MM.1S (cell line): Measurements from ENCODE around the gene RASD2.

ENCODE experiments used
- DNase-seq: peaks from one replicate; pipeline ENCODE4 v3.0.0-alpha.2; 2015
- H2AFZ ChIP-seq: fragments of 300-600 bp; sonication (generic); 2 replicates; pipeline ENCODE4 v1.6.0; 2016; ENCODE audit warnings: antibody characterized with exemption, low read length
- H3F3A ChIP-seq: fragments of 300-600 bp; sonication (generic); 2 replicates; pipeline ENCODE4 v1.6.1; 2016; ENCODE audit warnings: mild to moderate bottlenecking, antibody characterized with exemption, low read length, moderate library complexity, mixed read lengths; ENCODE audit not compliant: insufficient read depth
- H3K27ac ChIP-seq: fragments of 300-600 bp; sonication (generic); 2 replicates; pipeline ENCODE4 v1.5.1; 2016; ENCODE audit warnings: mild to moderate bottlenecking, low read length
- H3K27me3 ChIP-seq: fragments of 300-600 bp; sonication (generic); replicated peaks from 2 replicates; pipeline ENCODE4 v1.6.0; 2016; ENCODE audit warnings: low read length; ENCODE audit not compliant: insufficient read depth
- H3K36me3 ChIP-seq: fragments of 300-600 bp; sonication (generic); replicated peaks from 2 replicates; pipeline ENCODE4 v1.6.1; 2016; ENCODE audit warnings: mild to moderate bottlenecking, low read length, mixed read lengths; ENCODE audit not compliant: insufficient read depth
- H3K4me1 ChIP-seq: fragments of 300-600 bp; sonication (generic); 2 replicates; pipeline ENCODE4 v1.6.1; 2016; ENCODE audit warnings: low read length, mixed read lengths
- H3K4me2 ChIP-seq: fragments of 300-600 bp; sonication (generic); 2 replicates; pipeline ENCODE4 v1.6.0; 2016; ENCODE audit warnings: low read depth, low read length
- H3K4me3 ChIP-seq: fragments of 300-600 bp; sonication (generic); 2 replicates; pipeline ENCODE4 v1.5.1; 2016; ENCODE audit warnings: low read length, mixed read lengths
- H3K79me2 ChIP-seq: fragments of 300-600 bp; sonication (generic); 2 replicates; pipeline ENCODE4 v1.6.1; 2016; ENCODE audit warnings: mixed run types, low read length, mixed read lengths
- H3K9ac ChIP-seq: fragments of 300-600 bp; sonication (generic); 2 replicates; pipeline ENCODE4 v1.6.1; 2016; ENCODE audit warnings: low read length, mixed read lengths
- H3K9me2 ChIP-seq: fragments of 300-600 bp; sonication (generic); replicated peaks from 2 replicates; pipeline ENCODE4 v1.6.1; 2016; ENCODE audit warnings: mild to moderate bottlenecking, low read length, mixed read lengths; ENCODE audit not compliant: insufficient read depth
- H3K9me3 ChIP-seq: fragments of 300-600 bp; sonication (generic); replicated peaks from 2 replicates; pipeline ENCODE4 v1.6.1; 2016; ENCODE audit warnings: mild to moderate bottlenecking, low read length, mixed read lengths; ENCODE audit not compliant: insufficient read depth
- H4K20me1 ChIP-seq: fragments of 300-600 bp; sonication (generic); 2 replicates; pipeline ENCODE4 v1.6.1; 2016; ENCODE audit warnings: mild to moderate bottlenecking, low read length, moderate library complexity, mixed read lengths; ENCODE audit not compliant: insufficient read depth
- EZH2 ChIP-seq: fragments of 300-600 bp; sonication (generic); optimal IDR thresholded peaks from 2 replicates; pipeline ENCODE3; 2017; ENCODE audit warnings: low read depth, mild to moderate bottlenecking, antibody characterized with exemption, low read length, mixed read lengths
- EZH2phosphoT487 ChIP-seq: fragments of 300-600 bp; sonication (generic); IDR thresholded peaks from 2 replicates; pipeline ENCODE4 v1.6.1; 2018; ENCODE audit warnings: antibody characterized with exemption, low read length
- TF ChIP-seq, protein P1 (sequence below): fragments of 300-600 bp; sonication (generic); IDR thresholded peaks from 2 replicates; pipeline ENCODE4 v1.5.1; 2016; ENCODE audit warnings: antibody characterized with exemption, low read length, mixed read lengths

The RASD2 gene

GRCh38 chr22:35581023-35581413 lies 40.4 kb downstream of the RASD2 start:
- Histone ChIP-seq H3K27ac (no peak overlapping the region), H3K79me2 (no peaks in the 10 kb centered on the region), H2AFZ (no peak overlapping the region), H3K4me3 (no peak overlapping the region), H3K36me3 (no peaks in the 10 kb centered on the region), H3K9me3 (no peaks in the 10 kb centered on the region), H4K20me1 (no peaks in the 10 kb centered on the region), H3K9ac (no peak overlapping the region), H3K4me1 (no peaks in the 10 kb centered on the region), H3K4me2 (no peak overlapping the region), H3K27me3 (no peaks in the 10 kb centered on the region), H3F3A (no peaks in the 10 kb centered on the region), H3K9me2 (no peaks in the 10 kb centered on the region)
- TF ChIP-seq EZH2 = no peak
- no peak for TF ChIP-seq EZH2phosphoT487
- TF ChIP-seq, protein P1, sequence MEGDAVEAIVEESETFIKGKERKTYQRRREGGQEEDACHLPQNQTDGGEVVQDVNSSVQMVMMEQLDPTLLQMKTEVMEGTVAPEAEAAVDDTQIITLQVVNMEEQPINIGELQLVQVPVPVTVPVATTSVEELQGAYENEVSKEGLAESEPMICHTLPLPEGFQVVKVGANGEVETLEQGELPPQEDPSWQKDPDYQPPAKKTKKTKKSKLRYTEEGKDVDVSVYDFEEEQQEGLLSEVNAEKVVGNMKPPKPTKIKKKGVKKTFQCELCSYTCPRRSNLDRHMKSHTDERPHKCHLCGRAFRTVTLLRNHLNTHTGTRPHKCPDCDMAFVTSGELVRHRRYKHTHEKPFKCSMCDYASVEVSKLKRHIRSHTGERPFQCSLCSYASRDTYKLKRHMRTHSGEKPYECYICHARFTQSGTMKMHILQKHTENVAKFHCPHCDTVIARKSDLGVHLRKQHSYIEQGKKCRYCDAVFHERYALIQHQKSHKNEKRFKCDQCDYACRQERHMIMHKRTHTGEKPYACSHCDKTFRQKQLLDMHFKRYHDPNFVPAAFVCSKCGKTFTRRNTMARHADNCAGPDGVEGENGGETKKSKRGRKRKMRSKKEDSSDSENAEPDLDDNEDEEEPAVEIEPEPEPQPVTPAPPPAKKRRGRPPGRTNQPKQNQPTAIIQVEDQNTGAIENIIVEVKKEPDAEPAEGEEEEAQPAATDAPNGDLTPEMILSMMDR = no peak
- DNase-seq = no peak

GRCh38 chr22:35582218-35582860 lies 41.7 kb downstream of the RASD2 start:
- DNase-seq = no peak
- no peaks in the 10 kb centered on the region for H3F3A ChIP-seq
- no peak overlapping the region for H3K9ac ChIP-seq
- TF ChIP-seq EZH2 = no peak
- no peak for TF ChIP-seq EZH2phosphoT487
- TF ChIP-seq, protein P1 = no peak
- no peaks in the 10 kb centered on the region for H3K9me3 ChIP-seq
- H3K4me1 ChIP-seq = no peaks in the 10 kb centered on the region
- no peaks in the 10 kb centered on the region for H3K36me3 ChIP-seq
- no peaks in the 10 kb centered on the region for H3K9me2 ChIP-seq
- no peaks in the 10 kb centered on the region for H4K20me1 ChIP-seq
- H2AFZ ChIP-seq = no peak overlapping the region
- no peak overlapping the region for H3K4me2 ChIP-seq
- H3K79me2 ChIP-seq = no peaks in the 10 kb centered on the region
- no peaks in the 10 kb centered on the region for H3K27me3 ChIP-seq
- H3K27ac ChIP-seq = no peak overlapping the region
- H3K4me3 ChIP-seq = no peak overlapping the region

DNA sequence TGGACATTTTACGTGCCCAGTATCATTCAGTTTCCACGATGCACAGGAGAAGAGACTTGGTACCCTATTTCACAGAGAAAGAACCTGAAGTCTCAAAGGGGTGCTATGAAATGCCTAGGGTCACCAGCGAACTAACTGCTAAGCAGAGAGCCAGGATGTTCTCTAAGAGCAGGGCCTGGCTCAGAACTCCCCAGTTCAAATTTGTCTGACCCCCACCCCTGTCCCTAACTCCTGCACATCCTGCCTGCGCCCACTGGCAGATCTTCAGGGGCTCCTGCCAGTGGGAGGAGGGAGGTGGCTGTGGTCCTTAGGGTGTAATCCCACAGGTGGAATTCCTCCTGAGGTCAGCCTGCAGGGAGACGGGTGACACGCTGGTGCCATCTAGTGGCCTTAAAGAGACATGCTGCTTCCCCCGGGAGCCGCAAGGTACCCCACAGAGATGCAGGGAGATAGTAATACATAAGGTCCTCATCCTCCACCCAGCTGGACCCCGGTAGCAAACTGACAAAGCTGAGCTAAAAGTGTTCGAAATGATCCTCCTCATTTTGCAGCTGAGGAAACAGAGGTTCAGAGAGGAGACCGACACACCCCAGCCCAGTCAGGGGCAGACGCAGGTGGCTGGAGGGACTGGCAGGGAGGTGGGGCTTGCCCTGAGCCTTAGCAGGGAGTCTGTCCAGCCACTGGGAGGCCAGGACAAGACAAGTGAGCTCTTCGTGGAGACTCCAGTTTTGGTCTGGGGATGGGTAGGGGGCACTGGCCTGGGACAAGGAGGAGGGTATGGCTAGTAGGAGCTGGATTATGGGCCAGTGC lies 42.4 kb downstream of the RASD2 start:
- Histone ChIP-seq H3K27me3 (0 out of 2 replicates have a peak, but pooled peaks cover under 1% of the 10 kb centered on the region), H3K9ac (no peak overlapping the region), H3K4me2 (no peak overlapping the region), H4K20me1 (no peaks in the 10 kb centered on the region), H3K36me3 (no peaks in the 10 kb centered on the region), H2AFZ (no peak overlapping the region), H3K27ac (no peak overlapping the region), H3K79me2 (no peaks in the 10 kb centered on the region), H3K4me1 (no peaks in the 10 kb centered on the region), H3K4me3 (no peak overlapping the region), H3K9me2 (no peaks in the 10 kb centered on the region), H3K9me3 (no peaks in the 10 kb centered on the region), H3F3A (no peaks in the 10 kb centered on the region)
- DNase-seq = peak; percentile 53
- TF ChIP-seq EZH2 = no peak
- TF ChIP-seq, protein P1 = peak; percentile 95
- no peak for TF ChIP-seq EZH2phosphoT487
